NB4 (cell line): ENCODE measurements around the gene BRI3.

Experiments used
- POLR2A ChIP-seq: IDR thresholded peaks from 2 replicates; pipeline ENCODE4 v1.6.1; 2011; ENCODE audit warnings: mild to moderate bottlenecking; ENCODE audit not compliant: insufficient read length; ENCODE audit errors: extremely low read depth
- TF ChIP-seq, protein P1 (sequence below): IDR thresholded peaks from one replicate; pipeline ENCODE4 v1.5.1; 2012; ENCODE audit warnings: low read depth, low read length
- TF ChIP-seq, protein P2 (sequence below): IDR thresholded peaks from 2 replicates; pipeline ENCODE4 v1.6.1; 2011; ENCODE audit warnings: low read depth, low read length

DNA sequence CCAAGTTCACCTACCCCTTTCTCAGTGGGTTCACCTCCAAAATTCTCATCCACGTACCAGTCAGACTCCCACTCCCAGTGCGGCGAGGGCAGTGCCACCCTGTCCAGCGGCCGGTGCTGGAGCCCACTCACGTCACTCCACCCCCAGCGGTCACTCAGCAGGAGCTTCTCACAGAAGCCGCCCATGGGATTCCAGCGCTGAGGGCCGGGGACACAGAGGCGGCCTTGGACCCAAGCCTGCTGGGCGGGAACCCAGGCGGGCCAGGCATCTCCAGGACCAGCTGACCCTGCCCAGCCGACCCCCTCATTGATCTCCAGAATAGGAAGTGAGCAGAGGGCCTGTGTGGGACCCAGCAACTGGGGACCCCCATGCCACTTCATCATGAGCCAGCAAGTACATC is 36.6 kb upstream of the BRI3 start:
- TF ChIP-seq, protein P1, sequence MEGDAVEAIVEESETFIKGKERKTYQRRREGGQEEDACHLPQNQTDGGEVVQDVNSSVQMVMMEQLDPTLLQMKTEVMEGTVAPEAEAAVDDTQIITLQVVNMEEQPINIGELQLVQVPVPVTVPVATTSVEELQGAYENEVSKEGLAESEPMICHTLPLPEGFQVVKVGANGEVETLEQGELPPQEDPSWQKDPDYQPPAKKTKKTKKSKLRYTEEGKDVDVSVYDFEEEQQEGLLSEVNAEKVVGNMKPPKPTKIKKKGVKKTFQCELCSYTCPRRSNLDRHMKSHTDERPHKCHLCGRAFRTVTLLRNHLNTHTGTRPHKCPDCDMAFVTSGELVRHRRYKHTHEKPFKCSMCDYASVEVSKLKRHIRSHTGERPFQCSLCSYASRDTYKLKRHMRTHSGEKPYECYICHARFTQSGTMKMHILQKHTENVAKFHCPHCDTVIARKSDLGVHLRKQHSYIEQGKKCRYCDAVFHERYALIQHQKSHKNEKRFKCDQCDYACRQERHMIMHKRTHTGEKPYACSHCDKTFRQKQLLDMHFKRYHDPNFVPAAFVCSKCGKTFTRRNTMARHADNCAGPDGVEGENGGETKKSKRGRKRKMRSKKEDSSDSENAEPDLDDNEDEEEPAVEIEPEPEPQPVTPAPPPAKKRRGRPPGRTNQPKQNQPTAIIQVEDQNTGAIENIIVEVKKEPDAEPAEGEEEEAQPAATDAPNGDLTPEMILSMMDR, result no peak
- TF ChIP-seq POLR2A, result no peak
- TF ChIP-seq, protein P2, sequence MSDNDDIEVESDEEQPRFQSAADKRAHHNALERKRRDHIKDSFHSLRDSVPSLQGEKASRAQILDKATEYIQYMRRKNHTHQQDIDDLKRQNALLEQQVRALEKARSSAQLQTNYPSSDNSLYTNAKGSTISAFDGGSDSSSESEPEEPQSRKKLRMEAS, result no peak
